Measurements from ENCODE around the gene CSGALNACT2.

GRCh38 chr10:43135656-43136055 is 2.6 kb upstream of the CSGALNACT2 start:
- TF ChIP-seq CTCF (IDR thresholded peaks at IDR 0.05), result no peak
- TF ChIP-seq POLR2A (IDR thresholded peaks at IDR 0.05), result no peak

Data from adrenal gland (tissue), 5 donors.